Caco-2 (cell line): Measurements from ENCODE around the gene RPS16. TPM values are rescaled to one million over a fixed set of nuclear protein-coding genes. Genes with fewer than 3 reads are reported as not detected.
"Not testable (repeated sequence)": the region's sequence is repeated elsewhere in the genome, so short reads cannot be mapped to it uniquely, and the experiment has no call there.

Experiments
- BruUV-seq: library from RNA; stranded (reverse); fragments of 400-500 nt; replicated peaks from 2 replicates; lab custom pipeline; 2021; lab: Mats Ljungman, UMichigan
- CTCF ChIA-PET: fragments of 300-600 bp; sonication (Branson Sonifier 250); formaldehyde crosslinking; loops from one replicate; lab custom pipeline; 2022; ENCODE audit warnings: antibody characterized with exemption; lab: Charles Lee
- POLR2A ChIA-PET: fragments of 300-600 bp; sonication (Branson Sonifier 250); formaldehyde crosslinking; loops from one replicate; lab custom pipeline; 2022; ENCODE audit warnings: antibody characterized with exemption; lab: Charles Lee
- DNase-seq, 2 experiments: peaks; one replicate each; pipeline versions ENCODE4 v3.0.0 to v3.0.0-alpha.2; 2020 to 2022
- H3K27me3 ChIP-seq: replicated peaks from 2 replicates; pipeline ENCODE4 v1.6.0; 2011; ENCODE audit warnings: low read length; ENCODE audit not compliant: control insufficient read depth, insufficient read depth
- H3K36me3 ChIP-seq: 2 replicates; pipeline ENCODE4 v1.5.1; 2011; ENCODE audit warnings: low read length; ENCODE audit not compliant: control insufficient read depth, insufficient read depth
- H3K4me1 ChIP-seq: fragments of 250-450 bp; sonication (Bioruptor Pico); 2 replicates; pipeline ENCODE4 v1.5.1; 2020; ENCODE audit warnings: mild to moderate bottlenecking
- H3K4me3 ChIP-seq: 2 replicates; pipeline ENCODE4 v1.5.1; 2011; ENCODE audit warnings: low read depth, mild to moderate bottlenecking, control low read depth, low read length
- H3K9me3 ChIP-seq: fragments of 250-450 bp; sonication (Bioruptor Pico); 2 replicates; pipeline ENCODE4 v1.5.1; 2020; ENCODE audit warnings: mild to moderate bottlenecking, moderate library complexity
- H3K27ac Mint-ChIP-seq: one replicate; pipeline ENCODE4 v1.8.0; 2022; ENCODE audit warnings: mixed read lengths; ENCODE audit not compliant: unreplicated experiment
- H3K27me3 Mint-ChIP-seq: one replicate; pipeline ENCODE4 v1.8.0; 2022; ENCODE audit warnings: mixed read lengths; ENCODE audit not compliant: insufficient read depth, unreplicated experiment
- H3K36me3 Mint-ChIP-seq: one replicate; pipeline ENCODE4 v1.8.0; 2022; ENCODE audit warnings: mild to moderate bottlenecking, mixed read lengths; ENCODE audit not compliant: insufficient read depth, unreplicated experiment
- H3K4me1 Mint-ChIP-seq: one replicate; pipeline ENCODE4 v1.8.0; 2022; ENCODE audit warnings: low read depth, mixed read lengths; ENCODE audit not compliant: unreplicated experiment
- H3K4me3 Mint-ChIP-seq: one replicate; pipeline ENCODE4 v1.8.0; 2022; ENCODE audit warnings: mild to moderate bottlenecking, moderate library complexity, mixed read lengths; ENCODE audit not compliant: unreplicated experiment
- H3K9me3 Mint-ChIP-seq: one replicate; pipeline ENCODE4 v1.8.0; 2022; ENCODE audit warnings: mixed read lengths; ENCODE audit not compliant: unreplicated experiment
- intact Hi-C: fragments of 100-400 bp; cut with micrococcal nuclease; formaldehyde crosslinking; loops from one replicate; pipeline ENCODE4 v1.10.0; 2022; ENCODE audit not compliant: unreplicated experiment
- total RNA-seq: library from RNA; stranded (reverse); gene quantifications from 2 replicates; pipeline ENCODE4 v1.2.3, GENCODE V29; 2022
- TF ChIP-seq, protein P1 (sequence below), 2 experiments: fragments of 200-600 bp in 1 of 2; IDR thresholded peaks; 1 replicate in 1 of 2; 2 replicates in 1 of 2; pipeline versions ENCODE4 v1.5.1 to v1.8.0; 2011 to 2022; ENCODE audit warnings: antibody characterized with exemption in 1 of 2, control low read depth in 1 of 2, inconsistent platforms in 1 of 2, low read depth in 1 of 2, low read length in 1 of 2, mild to moderate bottlenecking in 1 of 2, moderate library complexity in 1 of 2; ENCODE audit not compliant: insufficient read depth in 1 of 2, severe bottlenecking in 1 of 2, unreplicated experiment in 1 of 2

The RPS16 gene
- total RNA-seq, 1 experiment from 2014 or later = 2,801 TPM

DNA sequence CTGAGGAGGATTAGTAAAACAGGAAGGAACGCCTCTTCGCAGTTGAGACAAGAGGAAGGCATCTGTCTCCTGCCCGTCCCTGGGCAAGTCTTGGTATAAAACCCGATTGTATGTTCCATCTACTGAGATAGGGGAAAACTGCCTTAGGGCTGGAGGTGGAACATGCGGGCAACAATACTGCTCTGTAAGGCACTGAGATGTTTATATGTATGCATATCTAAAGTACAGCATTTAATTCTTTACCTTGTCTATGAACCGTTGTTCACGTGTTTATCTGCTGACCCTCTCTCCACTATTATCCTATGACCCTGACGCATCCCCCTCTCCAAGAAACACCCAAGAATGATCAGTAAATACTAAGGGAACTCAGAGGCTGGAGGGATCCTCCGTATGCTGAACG lies 44.2 kb upstream of the RPS16 start:
- Histone ChIP-seq H3K9me3 (no peaks in the 10 kb centered on the region), H3K36me3 (peaks cover 8% of the 10 kb centered on the region), H3K27me3 (no peaks in the 10 kb centered on the region), H3K4me3 (peak overlapping the region; percentile 94), H3K4me1 (0 out of 2 replicates have a peak, but pooled peaks cover 5% of the 10 kb centered on the region)
- POLR2A ChIA-PET = interaction anchor here (0.6 to 1.2 kb wide), 4 partner anchors 11 to 76 kb away, joined by 3 to 41 read pairs (median 4); partner anchors contain the start of gene RPS16
- TF ChIP-seq, protein P1, sequence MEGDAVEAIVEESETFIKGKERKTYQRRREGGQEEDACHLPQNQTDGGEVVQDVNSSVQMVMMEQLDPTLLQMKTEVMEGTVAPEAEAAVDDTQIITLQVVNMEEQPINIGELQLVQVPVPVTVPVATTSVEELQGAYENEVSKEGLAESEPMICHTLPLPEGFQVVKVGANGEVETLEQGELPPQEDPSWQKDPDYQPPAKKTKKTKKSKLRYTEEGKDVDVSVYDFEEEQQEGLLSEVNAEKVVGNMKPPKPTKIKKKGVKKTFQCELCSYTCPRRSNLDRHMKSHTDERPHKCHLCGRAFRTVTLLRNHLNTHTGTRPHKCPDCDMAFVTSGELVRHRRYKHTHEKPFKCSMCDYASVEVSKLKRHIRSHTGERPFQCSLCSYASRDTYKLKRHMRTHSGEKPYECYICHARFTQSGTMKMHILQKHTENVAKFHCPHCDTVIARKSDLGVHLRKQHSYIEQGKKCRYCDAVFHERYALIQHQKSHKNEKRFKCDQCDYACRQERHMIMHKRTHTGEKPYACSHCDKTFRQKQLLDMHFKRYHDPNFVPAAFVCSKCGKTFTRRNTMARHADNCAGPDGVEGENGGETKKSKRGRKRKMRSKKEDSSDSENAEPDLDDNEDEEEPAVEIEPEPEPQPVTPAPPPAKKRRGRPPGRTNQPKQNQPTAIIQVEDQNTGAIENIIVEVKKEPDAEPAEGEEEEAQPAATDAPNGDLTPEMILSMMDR (IDR thresholded peaks at IDR 0.05; ENCODE audit: insufficient read depth in 1 of 2, low read depth in 1 of 2, low read length in 1 of 2, severe bottlenecking in 1 of 2, unreplicated experiment in 1 of 2) = no peak
- no peaks in the 10 kb centered on the region for H3K27me3 Mint-ChIP-seq
- TSS peak; percentile 64 for BruUV-seq
- peak overlapping the region; percentile 92 for H3K4me3 Mint-ChIP-seq
- no peaks in the 10 kb centered on the region for H3K9me3 Mint-ChIP-seq
- CTCF ChIA-PET = interaction anchor here (0.9 kb wide), 1 partner anchor 18 kb away, joined by 3 read pairs; no protein-coding TSS in a partner anchor
- no peak for DNase-seq
- H3K27ac Mint-ChIP-seq = peak overlapping the region; percentile 81
- intact Hi-C loops = loop anchor here (2.0 kb wide), 1 partner anchor 35 kb away; the partner anchor contains the start of gene SUPT5H
- peaks cover 76% of the 10 kb centered on the region for H3K36me3 Mint-ChIP-seq
- peaks cover 17% of the 10 kb centered on the region for H3K4me1 Mint-ChIP-seq

DNA sequence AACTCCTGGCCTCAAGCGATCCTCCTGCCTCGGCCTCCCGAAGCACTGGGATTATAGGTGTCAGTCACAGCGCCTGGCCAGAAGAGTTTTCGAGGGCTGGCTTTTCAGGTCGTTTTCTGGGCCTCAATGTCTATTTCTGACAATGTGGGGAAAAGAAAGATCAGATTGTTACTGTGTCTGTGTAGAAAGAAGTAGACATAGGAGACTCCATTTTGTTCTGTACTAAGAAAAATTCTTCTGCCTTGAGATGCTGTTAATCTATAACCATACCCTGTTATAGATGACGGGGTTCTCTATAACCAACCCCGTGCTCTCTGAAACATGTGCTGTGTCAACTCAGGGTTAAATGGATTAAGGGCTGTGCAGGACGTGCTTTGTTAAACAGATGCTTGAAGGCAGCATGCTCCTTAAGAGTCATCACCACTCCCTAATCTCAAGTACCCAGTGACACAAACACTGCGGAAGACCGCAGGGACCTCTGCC lies 43.6 kb upstream of the RPS16 start:
- H3K9me3 ChIP-seq, POLR2A ChIA-PET, intact Hi-C loops, H3K27me3 Mint-ChIP-seq, DNase-seq, H3K27me3 ChIP-seq, H3K4me1 ChIP-seq, BruUV-seq, H3K4me3 ChIP-seq, H3K9me3 Mint-ChIP-seq, CTCF ChIA-PET: not testable (repeated sequence)
- Mint-ChIP-seq H3K4me1 (peaks cover 17% of the 10 kb centered on the region), H3K36me3 (peaks cover 76% of the 10 kb centered on the region), H3K27ac (peak overlapping the region; percentile 1), H3K4me3 (peak overlapping the region; percentile 92)
- H3K36me3 ChIP-seq = peaks cover 11% of the 10 kb centered on the region

DNA sequence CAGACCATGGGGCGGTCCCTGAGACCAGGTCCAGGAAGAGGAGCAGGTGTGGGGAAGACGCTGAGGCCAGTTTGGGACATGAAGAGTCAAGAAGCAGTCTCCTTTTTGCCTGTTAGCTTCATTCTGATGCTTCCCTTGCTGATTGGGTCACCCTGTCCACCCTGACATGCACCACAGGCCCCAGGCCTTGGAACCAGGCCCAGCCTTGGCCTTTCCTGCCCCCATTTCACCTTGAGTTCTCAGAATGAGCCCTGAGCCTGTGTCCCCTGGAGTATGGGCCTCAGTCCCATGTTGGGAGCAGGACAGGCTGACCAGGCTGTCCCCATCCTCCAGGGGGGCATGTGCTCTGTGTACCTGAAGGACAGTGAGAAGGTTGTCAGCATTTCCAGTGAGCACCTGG lies 40.0 kb upstream of the RPS16 start:
- intact Hi-C loops = no loop called here
- DNase-seq = no peak
- Mint-ChIP-seq H3K36me3 (peaks cover 77% of the 10 kb centered on the region), H3K4me1 (peaks cover 10% of the 10 kb centered on the region), H3K4me3 (no peak overlapping the region), H3K27me3 (no peaks in the 10 kb centered on the region), H3K27ac (no peak overlapping the region), H3K9me3 (no peaks in the 10 kb centered on the region)
- Histone ChIP-seq H3K4me1 (no peaks in the 10 kb centered on the region), H3K27me3 (no peaks in the 10 kb centered on the region), H3K9me3 (no peaks in the 10 kb centered on the region), H3K36me3 (peaks cover 15% of the 10 kb centered on the region), H3K4me3 (no peak overlapping the region)
- POLR2A ChIA-PET = interaction anchor here (0.6 kb wide), 1 partner anchor 15 kb away, joined by 4 read pairs; no protein-coding TSS in a partner anchor
- BruUV-seq = no TSS peak
- TF ChIP-seq, protein P1 (IDR thresholded peaks at IDR 0.05; ENCODE audit: insufficient read depth in 1 of 2, low read depth in 1 of 2, low read length in 1 of 2, severe bottlenecking in 1 of 2, unreplicated experiment in 1 of 2) = no peak
- CTCF ChIA-PET = interaction anchor here (0.6 to 1.6 kb wide), 3 partner anchors 27 to 37 kb away, joined by 3 to 8 read pairs (median 5); partner anchors contain the start of gene SUPT5H
